Measurements from ENCODE around the gene AJUBA. TPM values are rescaled to one million over a fixed set of nuclear protein-coding genes. Genes with fewer than 3 reads are reported as not detected.
"Not testable (repeated sequence)": the region's sequence is repeated elsewhere in the genome, so short reads cannot be mapped to it uniquely, and the experiment has no call there.

AJUBA gene
- total RNA-seq, 2 donors from 2014 or later, result 5.1 to 6.4 TPM

DNA sequence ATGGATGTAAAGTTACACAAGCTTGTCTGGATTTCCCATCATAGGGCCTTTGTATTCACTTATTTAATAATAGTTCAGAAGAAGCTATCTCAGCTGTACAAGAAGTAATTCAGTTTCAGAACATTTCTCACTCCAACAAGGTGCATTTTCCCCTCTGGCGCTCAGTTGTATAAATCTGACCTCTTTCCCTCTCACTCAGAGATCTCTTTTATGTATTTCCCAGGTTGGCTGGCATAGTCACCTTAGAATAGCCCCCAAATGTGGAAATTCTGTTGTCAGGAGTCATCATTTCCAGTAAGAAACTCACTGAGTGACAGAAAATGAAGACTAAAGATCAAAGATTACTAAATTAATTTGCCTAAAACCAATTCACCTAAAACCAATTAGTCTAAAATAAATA, 11.2 kb downstream of the AJUBA start:
- intact Hi-C loops (cut with DNase I), result no loop called here
- no peak for DNase-seq (ENCODE audit: low spot score)

DNA sequence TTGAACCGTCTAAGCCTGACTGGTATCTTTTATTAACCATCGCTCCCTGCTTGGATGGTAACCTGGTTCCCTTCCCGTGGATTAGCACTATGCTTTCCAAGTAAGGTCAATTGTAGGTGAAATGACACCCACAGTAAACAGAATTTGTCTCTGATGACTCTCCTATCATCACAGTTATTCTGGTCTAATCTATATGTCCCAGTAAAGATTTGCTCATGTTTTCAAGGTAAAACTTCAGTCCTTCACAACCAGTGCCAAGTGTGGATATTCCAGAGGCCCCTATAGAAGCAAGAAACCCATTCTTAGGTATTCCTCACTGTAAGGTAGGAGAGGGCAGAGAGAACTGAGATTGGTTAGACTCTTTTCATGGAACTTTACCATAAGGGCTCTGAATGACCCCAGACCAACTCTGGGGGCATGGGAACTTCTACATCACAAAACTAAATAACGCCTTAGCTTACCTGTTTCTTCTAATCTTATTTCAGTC, 15.5 kb downstream of the AJUBA start:
- DNase-seq (ENCODE audit: low spot score), result no peak
- intact Hi-C loops (cut with DNase I), result no loop called here

DNA sequence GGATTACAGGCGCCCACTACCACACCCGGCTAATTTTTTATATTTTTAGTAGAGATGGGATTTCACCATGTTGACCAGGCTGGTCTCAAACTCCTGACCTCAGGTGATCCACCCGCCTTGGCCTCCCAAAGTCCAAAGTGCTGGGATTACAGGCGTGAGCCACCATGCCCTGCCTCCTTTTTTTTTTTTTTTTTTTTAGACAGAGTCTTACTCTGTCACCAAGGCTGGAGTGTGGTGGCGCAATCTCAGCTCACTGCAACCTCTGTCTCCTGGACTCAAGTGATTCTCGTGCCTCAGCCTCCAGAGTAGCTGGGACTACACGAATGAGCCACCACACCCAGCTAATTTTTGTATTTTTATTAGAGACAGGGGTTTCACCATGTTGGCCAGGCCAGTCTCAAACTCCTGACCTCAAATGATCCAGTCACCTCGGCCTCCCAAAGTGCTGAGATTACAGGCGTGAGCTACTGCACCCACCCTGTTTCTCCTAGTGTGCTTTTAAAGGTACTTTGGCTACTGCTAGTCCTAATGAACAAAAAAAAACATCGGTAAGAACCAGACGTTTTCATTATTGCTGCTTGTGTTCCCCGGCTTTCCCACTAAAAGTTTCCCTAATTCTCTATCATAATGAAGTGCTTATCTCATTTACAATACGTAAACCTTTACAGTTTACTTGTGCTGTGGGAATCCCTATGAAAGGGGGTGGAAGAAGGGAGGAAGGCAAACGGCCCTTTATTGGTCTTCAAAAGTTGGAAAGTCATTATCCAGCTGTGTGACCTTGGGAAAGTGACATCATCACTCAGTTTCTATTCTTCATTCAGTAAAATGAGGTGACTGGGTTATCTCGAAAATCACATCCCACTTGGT, 16.2 kb downstream of the AJUBA start:
- intact Hi-C loops (cut with DNase I), result not testable (repeated sequence)

DNA sequence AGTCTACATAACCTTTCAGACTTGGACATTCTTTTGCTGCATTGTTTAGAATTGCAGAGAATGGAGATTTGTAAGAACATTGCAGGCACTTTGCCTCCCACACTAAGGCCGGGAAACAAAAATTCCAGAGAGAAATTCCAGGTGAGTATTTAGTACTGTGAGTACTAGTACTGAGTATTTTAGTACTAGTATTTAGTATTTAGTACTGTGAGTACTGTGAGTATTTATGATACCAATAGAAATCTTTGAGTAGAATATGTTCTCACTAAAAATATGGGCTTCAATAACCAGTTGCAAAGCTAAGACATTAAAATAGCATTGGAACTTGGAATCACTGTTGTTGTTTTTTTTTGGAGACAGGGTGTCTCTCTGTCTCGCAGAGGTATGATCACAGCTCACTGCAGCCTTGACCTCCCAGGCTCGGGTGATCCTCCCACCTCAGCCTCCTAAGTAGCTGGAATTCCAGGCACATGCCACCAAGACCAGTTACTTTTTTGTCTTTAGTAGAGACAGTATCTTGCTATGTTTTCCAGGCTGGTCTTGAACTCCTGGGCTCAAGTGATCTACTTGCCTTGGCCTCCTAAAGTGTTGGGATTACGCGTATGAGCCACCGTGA, 20.2 kb downstream of the AJUBA start:
- intact Hi-C loops (cut with DNase I), result no loop called here
- DNase-seq (ENCODE audit: low spot score), result no peak

More for the DNA sequence above, 16.2 kb downstream of the AJUBA start:
- DNase-seq (ENCODE audit: low spot score), result not testable (repeated sequence)

DNA sequence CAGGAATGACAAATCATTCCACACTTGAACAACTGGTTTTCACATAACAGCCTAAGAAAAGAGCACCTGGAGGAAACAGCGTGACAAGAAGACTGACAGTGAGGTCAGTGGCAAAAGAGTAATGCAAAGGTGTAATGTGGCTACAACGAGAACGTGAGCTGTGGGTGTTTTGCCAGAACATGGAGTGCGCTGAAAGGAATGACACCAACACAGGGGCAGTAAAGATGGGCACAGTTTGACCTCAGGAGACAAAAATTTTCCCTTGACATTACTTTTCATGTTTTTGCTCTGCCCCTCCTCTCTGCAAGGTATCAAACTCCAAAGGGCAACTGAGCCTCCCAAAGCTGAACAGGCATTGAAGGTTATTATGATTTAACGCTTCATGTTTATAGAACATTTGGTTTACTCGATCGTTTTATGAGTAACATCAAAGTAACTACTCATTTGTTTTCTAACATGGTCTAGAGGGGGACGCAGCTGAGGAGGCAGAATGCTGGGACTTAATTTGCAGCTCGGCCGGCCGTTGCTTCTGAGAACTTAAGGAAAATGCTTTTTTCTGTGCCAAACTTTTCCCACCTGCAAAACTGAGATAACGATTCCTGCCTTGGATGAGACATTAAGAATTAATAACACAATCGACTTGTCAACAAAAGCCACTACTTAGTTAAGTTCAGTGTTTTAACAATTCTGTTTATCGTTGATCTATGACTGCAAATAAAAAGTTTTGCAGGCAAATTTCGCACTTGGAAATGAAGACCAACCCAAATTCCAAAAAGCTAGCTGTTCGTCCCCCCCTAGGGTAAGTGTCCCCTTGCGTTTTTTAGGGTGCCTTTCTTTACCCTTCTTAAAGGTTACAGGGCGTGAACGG, 26.4 kb downstream of the AJUBA start:
- DNase-seq (ENCODE audit: low spot score), result no peak
- intact Hi-C loops (cut with DNase I), result no loop called here

DNA sequence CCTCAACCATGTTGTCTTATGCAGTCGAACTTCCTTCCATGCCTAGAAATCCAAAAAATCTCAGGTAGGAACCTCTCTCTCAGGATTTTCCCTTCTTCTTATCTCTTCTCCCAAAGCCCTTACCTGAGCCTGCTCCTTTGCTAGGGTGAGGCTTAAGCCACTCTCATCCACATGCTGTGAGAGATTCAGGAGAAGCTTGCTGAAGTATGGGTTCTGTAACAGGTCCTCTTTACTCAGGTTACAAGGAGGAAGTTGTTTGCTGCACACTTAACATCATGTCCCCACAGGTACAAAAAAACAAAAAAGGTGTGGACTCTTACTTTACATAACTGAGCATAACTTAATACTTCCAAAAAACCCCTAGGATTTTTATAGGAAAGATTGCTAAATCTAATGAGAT, 29.9 kb downstream of the AJUBA start:
- intact Hi-C loops (cut with DNase I), result no loop called here
- DNase-seq (ENCODE audit: low spot score), result no peak

DNA sequence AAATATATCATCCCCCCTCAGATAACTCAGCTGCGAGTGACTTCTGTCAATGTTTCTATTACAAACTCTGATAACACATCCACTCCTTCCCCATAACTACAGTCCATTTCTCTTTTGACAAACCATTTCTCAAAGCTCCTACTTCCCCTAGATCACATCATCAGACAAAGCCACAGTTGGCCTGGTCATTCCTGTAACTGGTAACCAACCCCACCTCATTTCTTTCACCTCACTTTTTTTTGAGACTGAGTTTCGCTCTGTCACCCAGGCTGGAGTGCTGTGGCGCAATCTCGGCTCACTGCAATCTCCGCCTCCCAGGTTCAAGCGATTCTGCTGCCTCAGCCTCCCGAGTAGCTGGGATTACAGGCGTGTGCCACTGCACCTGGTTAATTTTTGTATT, 30.6 kb downstream of the AJUBA start:
- intact Hi-C loops (cut with DNase I); DNase-seq (ENCODE audit: low spot score): not testable (repeated sequence)

DNA sequence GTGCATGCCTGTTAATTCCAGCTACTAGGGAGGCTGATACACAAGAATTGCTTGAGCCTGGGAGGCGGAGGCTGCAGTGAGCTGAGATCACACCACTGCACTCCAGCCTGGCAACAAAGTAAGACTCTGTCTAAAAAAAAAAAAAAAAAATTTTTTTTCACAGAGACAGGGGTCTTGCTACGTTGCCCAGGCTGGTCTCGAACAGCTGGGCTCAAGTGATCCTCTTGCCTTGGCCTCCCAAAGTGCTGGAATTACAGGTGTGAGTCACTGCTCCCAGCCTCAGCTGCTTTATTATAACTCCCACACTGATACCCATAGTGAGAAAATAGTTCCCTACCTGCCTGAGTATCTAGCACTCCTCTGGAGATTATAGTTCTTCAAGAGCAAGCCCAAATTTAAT, 36.7 kb downstream of the AJUBA start:
- intact Hi-C loops (cut with DNase I), result no loop called here
- no peak for DNase-seq (ENCODE audit: low spot score)

DNA sequence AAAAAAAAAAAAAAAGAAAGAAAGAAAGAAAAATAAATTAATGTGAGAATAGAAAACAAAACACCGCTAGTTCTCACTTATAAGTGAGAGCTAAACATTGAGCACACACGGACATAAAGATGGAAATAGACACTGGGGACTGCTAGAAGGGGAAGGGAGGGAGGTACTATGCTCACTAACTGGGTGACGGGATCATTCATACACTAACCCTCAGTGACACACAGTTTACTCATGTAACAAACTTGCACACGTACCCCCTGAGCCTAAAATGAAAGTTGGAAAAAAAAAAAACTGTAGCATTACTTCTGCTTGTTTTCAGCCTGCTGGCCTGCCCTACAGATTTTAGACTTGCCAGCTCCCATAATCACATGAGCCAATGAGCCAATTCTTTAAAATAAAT, 42.7 kb downstream of the AJUBA start:
- intact Hi-C loops (cut with DNase I), result loop anchor here in 1 of 2 donors (5.0 kb wide), 1 partner anchor 38 kb away; no protein-coding TSS in a partner anchor
- no peak for DNase-seq (ENCODE audit: low spot score)

DNA sequence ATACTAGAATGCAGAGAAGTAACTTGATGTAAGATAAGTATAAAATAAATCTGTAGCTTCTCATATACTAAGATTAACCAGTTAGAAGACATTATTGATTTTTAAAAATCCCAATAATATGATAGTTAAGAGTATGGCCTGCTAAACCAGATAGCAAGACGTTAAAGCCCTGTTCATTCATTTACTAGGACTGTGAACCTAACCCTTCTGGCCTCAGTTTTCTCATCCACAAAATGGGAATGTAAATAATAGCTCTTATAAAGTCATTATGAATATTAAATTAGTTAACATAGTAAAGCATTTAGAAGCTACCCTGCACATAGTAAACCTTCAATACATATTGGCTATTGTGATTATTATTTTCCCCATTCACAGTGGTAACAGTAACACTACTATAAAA, 47.2 kb downstream of the AJUBA start:
- intact Hi-C loops (cut with DNase I), result loop anchor here in 1 of 2 donors (5.0 kb wide), 1 partner anchor 42 kb away; no protein-coding TSS in a partner anchor
- no peak for DNase-seq (ENCODE audit: low spot score)

DNA sequence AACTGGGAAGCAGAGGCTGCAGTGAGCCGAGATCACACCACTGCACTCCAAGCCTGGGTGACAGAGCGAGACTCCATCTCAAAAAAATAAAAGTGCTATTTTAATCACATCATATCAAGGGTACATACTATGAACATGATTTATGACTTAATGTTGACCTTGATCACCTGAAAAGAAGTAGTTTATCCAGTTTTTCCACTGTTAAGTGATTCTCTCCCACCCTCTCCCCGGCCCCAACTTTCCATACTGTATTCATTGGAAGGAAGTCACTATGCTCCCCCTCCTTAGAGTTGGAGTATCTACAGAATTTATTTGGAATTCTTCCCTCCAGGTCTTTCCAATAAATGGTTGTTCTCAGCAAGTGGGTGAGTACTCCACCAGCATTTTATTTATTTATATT, 50.2 kb downstream of the AJUBA start:
- DNase-seq (ENCODE audit: low spot score), result no peak
- intact Hi-C loops (cut with DNase I), result no loop called here

DNA sequence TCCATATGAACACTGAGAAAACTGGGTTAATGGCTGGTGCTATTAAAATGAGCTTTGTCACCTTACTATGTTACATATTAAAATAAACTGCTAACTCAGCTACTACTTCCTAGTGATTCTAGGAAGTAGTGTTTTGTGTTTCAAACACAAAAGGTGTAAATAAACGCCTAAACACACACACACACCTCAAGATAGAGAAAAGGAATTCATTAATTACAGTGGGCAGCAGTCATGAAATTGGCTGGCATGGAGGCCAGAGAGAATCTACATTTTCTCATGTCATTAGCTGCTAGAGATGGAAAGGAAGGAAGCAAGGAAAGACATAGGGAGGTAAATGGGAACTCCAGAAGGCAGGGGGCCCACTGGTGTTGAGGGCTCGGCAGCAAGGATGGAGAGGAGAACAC, 52.4 kb downstream of the AJUBA start:
- DNase-seq (ENCODE audit: low spot score), result no peak
- intact Hi-C loops (cut with DNase I), result no loop called here

DNA sequence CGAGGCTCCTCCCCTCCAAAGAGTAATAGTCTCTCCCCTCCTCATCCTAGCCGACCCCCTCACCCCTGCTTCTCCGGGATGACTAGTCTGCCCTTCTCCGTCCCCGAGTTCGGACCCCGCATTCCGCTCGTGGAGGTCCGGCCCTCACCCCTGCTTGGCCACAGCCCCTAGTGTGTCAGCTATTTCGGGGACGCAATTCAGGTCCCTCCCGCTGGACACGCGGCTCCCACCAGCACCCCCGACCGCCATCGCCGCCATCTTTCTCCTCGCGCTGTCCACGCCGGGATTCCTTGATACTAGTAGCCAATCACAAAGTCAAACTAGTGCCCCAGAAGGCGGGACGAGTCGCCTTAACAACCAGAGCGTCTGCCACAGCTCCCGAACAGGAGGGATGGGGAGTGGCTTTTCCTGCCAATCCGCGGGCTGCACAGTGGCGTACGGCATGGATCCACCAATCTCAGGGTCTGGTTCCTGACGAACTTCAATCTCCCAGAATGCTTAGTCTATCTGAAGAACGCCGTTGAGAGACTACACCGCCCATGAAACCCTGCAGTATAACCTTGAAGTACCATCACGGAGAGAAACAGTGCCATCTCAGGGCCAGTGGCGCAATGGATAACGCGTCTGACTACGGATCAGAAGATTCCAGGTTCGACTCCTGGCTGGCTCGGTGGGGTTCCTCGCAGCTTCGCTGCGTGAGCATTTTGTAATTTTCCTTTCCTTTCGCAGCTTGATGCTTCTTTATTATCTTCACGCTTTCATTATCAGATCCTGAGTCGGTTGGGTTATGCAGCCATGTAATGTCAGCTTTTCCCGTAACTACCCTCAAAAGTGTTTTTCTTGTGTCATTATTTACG, 53.0 kb downstream of the AJUBA start, which contains the start of gene PRMT5:
Gene PRMT5, minus strand, starts transcription at position 273 of the 857 bp plus-strand sequence. Its CDS starts 15 bp downstream, at position 258.
- DNase-seq (ENCODE audit: low spot score), result peak; percentile 100
- intact Hi-C loops (cut with DNase I), result no loop called here

DNA sequence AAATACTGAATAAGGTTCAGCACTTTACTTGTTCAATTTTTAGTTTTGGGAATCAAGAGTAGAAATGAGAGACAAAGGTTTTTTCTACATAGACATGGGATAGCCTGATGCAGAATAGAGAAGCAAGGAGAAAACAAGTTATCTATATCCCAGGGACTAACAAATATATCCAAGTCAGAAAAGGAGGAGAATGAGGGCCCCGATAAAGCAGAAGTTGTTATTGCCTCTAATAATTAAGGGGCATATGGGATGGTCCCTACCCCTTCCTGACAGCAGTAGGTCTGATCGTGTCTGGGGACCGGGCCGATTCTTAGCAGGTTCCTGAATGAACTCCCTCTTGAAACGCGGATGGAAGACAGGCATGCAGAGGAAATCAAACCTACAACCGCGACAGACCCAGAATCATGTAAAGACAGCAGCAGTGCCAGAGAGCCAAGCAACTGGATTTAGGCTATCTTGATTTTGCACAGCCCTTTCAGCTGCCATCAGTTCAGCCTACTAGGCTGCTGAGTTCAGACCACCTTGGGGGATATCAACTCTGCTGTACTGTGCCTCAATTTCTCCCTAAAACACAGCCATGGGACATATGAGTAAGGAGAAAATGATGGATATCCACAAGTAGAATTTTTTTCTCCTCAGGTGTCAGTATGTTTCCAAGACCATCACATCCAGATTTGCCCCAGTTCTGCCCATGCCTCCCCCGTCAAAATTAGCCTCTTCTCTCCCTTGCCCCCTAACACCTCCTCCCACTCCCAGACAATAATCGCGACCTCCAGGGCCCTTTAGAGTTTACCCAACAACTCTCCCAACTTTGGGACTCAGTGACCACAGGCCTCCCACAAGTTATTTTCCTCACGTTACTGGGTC, 53.9 kb downstream of the AJUBA start:
- DNase-seq (ENCODE audit: low spot score), result no peak
- intact Hi-C loops (cut with DNase I), result no loop called here

DNA sequence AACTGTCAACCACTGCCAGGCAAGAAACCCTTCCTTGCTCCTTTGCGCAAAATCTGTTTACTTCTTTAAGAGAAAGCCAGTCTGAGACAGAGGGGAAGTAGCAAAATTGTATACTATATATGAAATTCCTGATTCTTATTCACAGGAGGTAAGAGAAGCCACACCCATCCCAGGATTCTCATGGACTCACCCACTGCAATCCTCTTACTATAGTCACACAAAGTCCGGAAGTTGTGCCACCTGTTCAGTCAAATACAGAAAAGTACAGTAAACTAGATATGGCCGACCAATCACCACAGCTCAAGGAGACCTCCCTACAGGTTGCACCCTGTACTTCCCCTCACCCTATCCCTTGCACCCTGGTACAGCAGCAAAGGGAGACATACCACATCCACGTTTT, 56.0 kb downstream of the AJUBA start:
- intact Hi-C loops (cut with DNase I), result no loop called here
- DNase-seq (ENCODE audit: low spot score), result no peak

DNA sequence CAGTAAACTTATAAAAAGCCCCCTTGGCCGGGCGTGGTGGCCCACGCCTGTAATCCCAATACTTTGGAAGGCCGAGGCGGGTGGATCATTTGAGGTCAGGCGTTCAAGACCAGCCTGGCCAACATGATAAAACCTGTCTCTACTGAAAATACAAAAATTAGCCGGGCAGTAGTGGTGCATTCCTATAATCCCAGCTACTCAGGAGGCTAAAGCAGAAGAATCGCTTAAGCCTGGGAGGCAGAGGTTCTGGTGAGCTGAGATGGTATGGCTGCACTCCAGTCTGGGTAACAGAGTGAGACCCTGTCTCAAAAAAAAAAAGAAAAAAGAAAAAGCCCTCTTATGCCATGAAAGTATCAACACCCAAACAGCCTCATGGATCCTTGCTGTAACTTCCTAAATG, 56.8 kb downstream of the AJUBA start:
- intact Hi-C loops (cut with DNase I), result no loop called here
- DNase-seq (ENCODE audit: low spot score), result no peak

DNA sequence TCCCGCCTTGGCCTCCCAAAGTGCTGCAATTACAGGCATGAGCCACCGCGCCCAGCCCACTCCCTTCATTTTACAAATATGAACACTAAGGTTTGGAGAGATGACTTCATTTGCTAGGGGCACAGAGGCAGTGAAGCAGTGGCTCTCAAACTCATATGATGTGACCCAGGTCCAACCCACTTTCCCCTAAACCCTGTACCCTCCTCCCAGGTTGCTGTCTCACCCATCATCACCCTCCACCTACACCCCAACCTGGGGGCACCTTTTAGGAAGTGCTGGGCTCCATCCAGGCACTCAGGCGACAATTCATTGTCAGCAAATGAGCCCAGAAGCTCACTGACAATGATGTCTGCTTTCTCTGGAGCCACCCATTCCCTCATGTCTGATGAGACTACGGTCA, 58.6 kb downstream of the AJUBA start:
- intact Hi-C loops (cut with DNase I), result no loop called here
- no peak for DNase-seq (ENCODE audit: low spot score)

DNA sequence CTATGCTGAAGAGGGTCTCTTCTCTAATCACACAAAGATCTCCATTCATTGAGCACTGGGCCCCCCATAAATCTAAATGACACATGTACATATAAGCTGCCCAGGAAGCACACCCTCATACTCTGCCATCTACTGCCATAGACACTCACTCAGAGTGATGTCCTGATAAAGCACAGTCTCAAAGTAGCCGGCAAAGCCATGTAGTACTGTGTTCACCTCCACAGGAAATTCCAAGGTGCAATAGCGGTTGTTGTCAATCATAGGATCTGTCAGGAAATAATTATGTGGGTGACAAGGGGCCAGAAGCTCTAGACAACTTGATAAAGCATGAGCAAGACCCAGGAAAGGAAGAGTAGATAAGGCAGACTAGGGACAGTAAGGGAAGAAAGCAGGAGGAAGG, 60.1 kb downstream of the AJUBA start:
- intact Hi-C loops (cut with DNase I), result no loop called here
- DNase-seq (ENCODE audit: low spot score), result no peak
